Thyroid gland (tissue), 4 donors: ENCODE results near the gene KIAA0586.

ENCODE experiments used
- POLR2A ChIP-seq, 2 donors: fragments of 450-650 bp; IDR thresholded peaks; one replicate each; pipeline ENCODE4 v1.6.1; 2017; ENCODE audit warnings: antibody characterized with exemption in 2 of 2, mild to moderate bottlenecking in 2 of 2, moderate library complexity in 1 of 2
- TF ChIP-seq, protein P1 (sequence below), 6 experiments: fragments of 200-600 bp in 3 of 6; fragments of 450-650 bp in 3 of 6; sonication (generic) in 3 of 6; IDR thresholded peaks; one replicate each; pipeline ENCODE4 v1.5.1; 2016 to 2019; ENCODE audit warnings: antibody characterized with exemption in 6 of 6, mild to moderate bottlenecking in 2 of 6, inconsistent platforms in 1 of 6, moderate library complexity in 1 of 6

DNA sequence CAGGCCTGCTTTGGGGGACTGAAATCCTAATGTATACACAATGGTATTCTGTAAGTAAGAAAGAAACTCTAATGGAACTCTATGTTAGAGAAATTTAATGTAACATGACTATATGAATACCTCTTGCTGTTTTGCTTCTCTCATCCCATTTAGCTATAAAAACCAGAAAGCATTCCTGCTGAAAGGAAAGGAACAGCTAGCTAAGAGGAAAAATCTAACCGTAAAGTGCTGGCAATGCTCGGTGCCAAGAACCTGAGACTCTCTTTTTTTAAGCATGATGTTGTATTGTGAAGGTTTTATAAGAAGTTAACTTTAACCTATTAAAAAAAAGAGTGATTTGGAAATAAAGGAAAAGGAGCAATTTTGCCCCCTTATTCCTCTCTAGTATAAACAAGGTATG is 134.6 kb downstream of the KIAA0586 start:
- no peak for TF ChIP-seq POLR2A (IDR thresholded peaks at IDR 0.05)
- TF ChIP-seq, protein P1, sequence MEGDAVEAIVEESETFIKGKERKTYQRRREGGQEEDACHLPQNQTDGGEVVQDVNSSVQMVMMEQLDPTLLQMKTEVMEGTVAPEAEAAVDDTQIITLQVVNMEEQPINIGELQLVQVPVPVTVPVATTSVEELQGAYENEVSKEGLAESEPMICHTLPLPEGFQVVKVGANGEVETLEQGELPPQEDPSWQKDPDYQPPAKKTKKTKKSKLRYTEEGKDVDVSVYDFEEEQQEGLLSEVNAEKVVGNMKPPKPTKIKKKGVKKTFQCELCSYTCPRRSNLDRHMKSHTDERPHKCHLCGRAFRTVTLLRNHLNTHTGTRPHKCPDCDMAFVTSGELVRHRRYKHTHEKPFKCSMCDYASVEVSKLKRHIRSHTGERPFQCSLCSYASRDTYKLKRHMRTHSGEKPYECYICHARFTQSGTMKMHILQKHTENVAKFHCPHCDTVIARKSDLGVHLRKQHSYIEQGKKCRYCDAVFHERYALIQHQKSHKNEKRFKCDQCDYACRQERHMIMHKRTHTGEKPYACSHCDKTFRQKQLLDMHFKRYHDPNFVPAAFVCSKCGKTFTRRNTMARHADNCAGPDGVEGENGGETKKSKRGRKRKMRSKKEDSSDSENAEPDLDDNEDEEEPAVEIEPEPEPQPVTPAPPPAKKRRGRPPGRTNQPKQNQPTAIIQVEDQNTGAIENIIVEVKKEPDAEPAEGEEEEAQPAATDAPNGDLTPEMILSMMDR (IDR thresholded peaks at IDR 0.05), result no peak
